ENCODE data around the gene NOTCH2. TPM values are rescaled to one million over a fixed set of nuclear protein-coding genes. Genes with fewer than 3 reads are reported as not detected.

The NOTCH2 gene
- total and polyA plus RNA-seq, 8 donors = 6.7 to 89.4 (median 45.7) TPM

DNA sequence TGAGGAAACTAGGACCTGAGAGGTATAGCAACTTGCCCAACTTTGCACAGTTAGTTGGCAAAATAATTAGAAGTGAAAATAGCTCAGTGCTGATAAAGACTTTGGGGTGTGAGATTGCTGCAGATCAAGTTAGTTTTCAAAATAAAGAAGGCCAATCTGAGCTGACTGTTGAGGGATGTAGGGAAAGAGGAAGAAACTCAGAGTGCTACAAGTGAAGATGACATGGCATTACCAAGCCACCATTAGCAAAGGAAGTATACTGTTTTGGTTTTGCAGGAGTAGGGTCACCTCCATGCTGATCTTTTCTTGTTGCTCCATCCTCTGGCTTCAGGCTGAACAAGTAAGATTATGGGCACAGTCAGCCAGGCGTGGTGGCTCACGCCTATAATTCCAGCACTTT is 94.5 kb downstream of the NOTCH2 start:
- Histone ChIP-seq H3K27ac (no peak overlapping the region), H3K36me3 (no peaks in the 10 kb centered on the region), H3K4me3 (no peak overlapping the region), H3K4me1 (no peaks in the 10 kb centered on the region), H3K9me3 (no peaks in the 10 kb centered on the region), H3K27me3 (no peaks in the 10 kb centered on the region)
- ATAC-seq (no peak), DNase-seq (no peak), FAIRE-seq (no peak)
- TF ChIP-seq, protein P1, sequence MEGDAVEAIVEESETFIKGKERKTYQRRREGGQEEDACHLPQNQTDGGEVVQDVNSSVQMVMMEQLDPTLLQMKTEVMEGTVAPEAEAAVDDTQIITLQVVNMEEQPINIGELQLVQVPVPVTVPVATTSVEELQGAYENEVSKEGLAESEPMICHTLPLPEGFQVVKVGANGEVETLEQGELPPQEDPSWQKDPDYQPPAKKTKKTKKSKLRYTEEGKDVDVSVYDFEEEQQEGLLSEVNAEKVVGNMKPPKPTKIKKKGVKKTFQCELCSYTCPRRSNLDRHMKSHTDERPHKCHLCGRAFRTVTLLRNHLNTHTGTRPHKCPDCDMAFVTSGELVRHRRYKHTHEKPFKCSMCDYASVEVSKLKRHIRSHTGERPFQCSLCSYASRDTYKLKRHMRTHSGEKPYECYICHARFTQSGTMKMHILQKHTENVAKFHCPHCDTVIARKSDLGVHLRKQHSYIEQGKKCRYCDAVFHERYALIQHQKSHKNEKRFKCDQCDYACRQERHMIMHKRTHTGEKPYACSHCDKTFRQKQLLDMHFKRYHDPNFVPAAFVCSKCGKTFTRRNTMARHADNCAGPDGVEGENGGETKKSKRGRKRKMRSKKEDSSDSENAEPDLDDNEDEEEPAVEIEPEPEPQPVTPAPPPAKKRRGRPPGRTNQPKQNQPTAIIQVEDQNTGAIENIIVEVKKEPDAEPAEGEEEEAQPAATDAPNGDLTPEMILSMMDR (IDR thresholded peaks at IDR 0.05) = no peak
- intact Hi-C loops (cut with DNase I) = no loop called here
- WGBS, 2 donors = 98% methylated on average over 2 of the region's 2 CpGs

DNA sequence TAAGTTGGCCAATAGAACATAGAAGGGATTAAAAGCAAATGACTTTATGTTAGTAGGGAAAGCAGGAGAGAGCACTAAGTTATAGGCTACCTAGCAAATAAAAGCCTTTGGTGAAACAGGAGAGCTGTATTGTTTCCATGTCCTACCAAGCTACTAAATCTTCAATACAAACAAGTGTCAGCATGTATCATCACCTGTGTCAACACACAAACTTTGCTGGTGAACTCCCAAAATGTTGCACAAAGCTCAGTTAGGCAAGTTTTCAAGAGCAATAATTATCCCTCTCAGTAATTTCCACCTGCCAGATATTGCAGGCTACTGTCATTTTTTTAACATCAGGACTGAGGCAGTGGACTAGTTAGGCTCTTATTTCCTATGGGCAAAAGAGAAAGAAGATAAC is 95.4 kb downstream of the NOTCH2 start:
- H3K27ac ChIP-seq = no peak overlapping the region
- H3K36me3 ChIP-seq = peaks cover 0 to 1% (median 0%) of the 10 kb centered on the region in 3 donors
- ATAC-seq (no peak), FAIRE-seq (no peak), DNase-seq (no peak)
- no peaks in the 10 kb centered on the region for H3K9me3 ChIP-seq
- H3K4me1 ChIP-seq = no peaks in the 10 kb centered on the region
- intact Hi-C loops (cut with DNase I) = no loop called here
- H3K27me3 ChIP-seq = no peaks in the 10 kb centered on the region
- TF ChIP-seq, protein P1 (IDR thresholded peaks at IDR 0.05) = no peak
- no peak overlapping the region for H3K4me3 ChIP-seq

DNA sequence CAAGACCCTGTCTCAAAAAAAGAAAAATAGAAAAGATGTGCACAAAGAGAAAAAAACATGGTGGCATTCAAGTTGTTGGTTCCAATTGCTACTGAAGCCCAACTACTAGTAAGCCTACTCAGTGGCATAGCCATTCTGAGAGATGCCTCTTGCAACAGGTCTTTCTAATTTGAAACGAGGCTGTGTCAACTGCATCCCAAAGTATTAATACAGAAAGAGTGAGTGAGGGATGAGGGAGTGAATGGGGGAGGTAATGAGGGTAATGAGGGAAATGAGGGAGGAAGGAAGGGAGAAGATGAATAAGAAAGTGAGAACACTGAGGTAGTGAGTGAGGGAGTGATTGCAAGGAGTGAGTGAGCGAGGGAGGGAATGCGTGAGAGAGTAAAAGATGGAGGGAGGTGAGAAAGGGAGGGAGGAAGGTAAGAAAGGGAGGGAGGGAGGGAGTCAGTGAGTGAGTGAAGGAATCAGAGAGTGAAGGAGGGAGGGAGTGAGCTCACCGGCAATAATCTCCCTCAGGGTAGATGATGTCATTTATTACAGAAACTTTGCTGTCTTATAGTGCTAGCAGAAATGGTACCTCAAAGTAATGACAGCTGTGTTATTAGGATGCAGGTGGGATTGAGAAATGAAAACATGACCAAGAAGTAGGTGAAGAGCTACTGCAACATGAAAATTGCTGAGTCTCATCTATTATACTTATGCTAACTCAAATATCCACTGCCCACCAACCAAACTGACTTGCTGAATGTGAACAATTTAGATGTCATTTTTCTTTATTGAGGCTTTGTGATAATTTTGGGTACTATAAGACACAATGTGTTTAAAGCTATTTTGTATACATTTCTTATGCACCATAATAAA is 97.5 kb downstream of the NOTCH2 start:
- WGBS, 2 donors = 92 to 95% methylated on average over 4 of the region's 4 CpGs
- no peak for DNase-seq
- intact Hi-C loops (cut with DNase I) = no loop called here
- no peak for ATAC-seq
- TF ChIP-seq, protein P1 (IDR thresholded peaks at IDR 0.05) = no peak
- FAIRE-seq = no peak
- no peak overlapping the region for H3K27ac ChIP-seq
- H3K27me3 ChIP-seq = no peaks in the 10 kb centered on the region
- H3K36me3 ChIP-seq = peaks cover 0 to 15% (median 0%) of the 10 kb centered on the region in 3 donors
- no peak overlapping the region for H3K4me3 ChIP-seq
- H3K9me3 ChIP-seq = no peaks in the 10 kb centered on the region
- no peaks in the 10 kb centered on the region for H3K4me1 ChIP-seq

DNA sequence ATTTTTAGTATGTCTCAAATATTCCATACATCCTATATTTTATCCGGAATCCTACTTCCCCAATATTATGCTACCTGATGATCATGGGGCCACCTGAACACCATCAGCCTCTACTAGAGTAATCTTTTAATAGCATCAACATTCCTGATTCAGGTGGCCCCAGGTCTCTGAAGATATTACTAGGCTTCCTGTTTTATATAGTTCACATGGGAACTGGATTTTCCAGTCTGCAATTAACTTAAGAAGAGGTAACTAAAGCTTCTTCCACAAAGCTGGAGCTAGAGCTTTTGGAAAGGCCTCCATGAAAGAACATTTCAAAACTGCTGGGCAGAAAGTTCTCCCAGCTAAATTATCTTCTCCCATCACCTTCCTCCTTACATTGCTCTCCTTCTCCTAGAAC is 100.9 kb downstream of the NOTCH2 start:
- Histone ChIP-seq H3K4me1 (no peaks in the 10 kb centered on the region), H3K36me3 (peaks cover 0 to 35% (median 8%) of the 10 kb centered on the region in 3 donors), H3K27me3 (no peaks in the 10 kb centered on the region), H3K4me3 (no peak overlapping the region), H3K9me3 (no peaks in the 10 kb centered on the region), H3K27ac (no peak overlapping the region)
- FAIRE-seq (no peak), DNase-seq (no peak), ATAC-seq (no peak)
- 58 to 76% methylated on average over 1 of the region's 1 CpG for WGBS, 2 donors
- TF ChIP-seq, protein P1 (IDR thresholded peaks at IDR 0.05) = no peak
- intact Hi-C loops (cut with DNase I) = loop anchor here in 1 of 3 donors (10.0 kb wide), 1 partner anchor 94 kb away; no protein-coding TSS in a partner anchor

DNA sequence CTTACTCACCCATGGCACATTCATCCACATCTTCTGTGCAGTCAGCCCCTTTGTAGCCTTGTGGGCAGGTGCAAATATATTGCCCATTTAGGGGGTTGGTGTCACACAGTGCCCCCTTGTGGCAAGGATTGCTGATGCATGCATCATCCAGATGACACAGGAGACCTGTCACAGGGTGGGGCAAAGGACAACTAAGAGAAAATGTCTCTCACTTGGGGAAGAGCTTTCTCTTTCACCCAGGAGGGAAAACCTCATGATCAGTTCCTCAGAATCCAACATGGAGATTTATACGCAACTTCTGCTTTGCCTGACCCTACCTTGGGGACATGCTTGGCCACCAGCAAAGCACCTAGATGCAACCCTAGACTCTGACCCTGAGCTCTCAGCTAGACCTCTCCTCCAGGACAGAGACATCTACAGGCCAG is 101.4 kb downstream of the NOTCH2 start:
- TF ChIP-seq, protein P1 (IDR thresholded peaks at IDR 0.05) = peak; percentile 61 to 82 (median 78)
- no peaks in the 10 kb centered on the region for H3K4me1 ChIP-seq
- ATAC-seq = peak; percentile 74 to 92 (median 88)
- FAIRE-seq = no peak
- no peak overlapping the region for H3K4me3 ChIP-seq
- peak in 5 of 6 donors; percentile 32 to 85 (median 66) for DNase-seq
- intact Hi-C loops (cut with DNase I) = loop anchor here in 1 of 3 donors (10.0 kb wide), 1 partner anchor 93 kb away; no protein-coding TSS in a partner anchor
- H3K27ac ChIP-seq = no peak overlapping the region
- peaks cover 0 to 40% (median 8%) of the 10 kb centered on the region in 3 donors for H3K36me3 ChIP-seq
- H3K9me3 ChIP-seq = no peaks in the 10 kb centered on the region
- no peaks in the 10 kb centered on the region for H3K27me3 ChIP-seq
- WGBS, 2 donors = 94 to 100% methylated on average over 1 of the region's 1 CpG
